ENCODE data around the gene ASIC2. TPM values are rescaled to one million over a fixed set of nuclear protein-coding genes. Genes with fewer than 3 reads are reported as not detected.

Gene ASIC2
- polyA plus RNA-seq, 6 donors from 2014 or later: not detected

- DNase-seq (no peak), ATAC-seq (ENCODE audit: low read depth in 2 of 2) (no peak)
- Mint-ChIP-seq H3K36me3 (no peaks in the 10 kb centered on the region), H3K4me1 (no peaks in the 10 kb centered on the region), H3K27ac (no peak overlapping the region), H3K27me3 (peaks cover 7 to 28% (median 17%) of the 10 kb centered on the region in 3 donors), H3K4me3 (no peak overlapping the region), H3K9me3 (no peaks in the 10 kb centered on the region)
Observed at GRCh38 chr17:33175562-33175961, 117.5 kb downstream of the ASIC2 start.

- H3K36me3 Mint-ChIP-seq: no peaks in the 10 kb centered on the region
- no peaks in the 10 kb centered on the region for H3K4me1 Mint-ChIP-seq
- no peak overlapping the region for H3K27ac Mint-ChIP-seq
- ATAC-seq (ENCODE audit: low read depth in 2 of 2) (no peak), DNase-seq (no peak)
- peaks cover 0 to 3% (median 0%) of the 10 kb centered on the region in 7 donors for H3K9me3 Mint-ChIP-seq
- H3K4me3 Mint-ChIP-seq: no peak overlapping the region
- peaks cover 11 to 31% (median 17%) of the 10 kb centered on the region in 3 donors for H3K27me3 Mint-ChIP-seq
Observed at GRCh38 chr17:33171931-33172330, 121.2 kb downstream of the ASIC2 start.

GRCh38 chr17:33169580-33170285 is 123.4 kb downstream of the ASIC2 start:
- ATAC-seq (ENCODE audit: low read depth in 2 of 2): no peak
- DNase-seq: no peak
- H3K4me3 Mint-ChIP-seq: no peak overlapping the region
- no peak overlapping the region for H3K27ac Mint-ChIP-seq
- H3K27me3 Mint-ChIP-seq: peaks cover 12 to 29% (median 15%) of the 10 kb centered on the region in 3 donors
- no peaks in the 10 kb centered on the region for H3K36me3 Mint-ChIP-seq
- peaks cover 0 to 4% (median 0%) of the 10 kb centered on the region in 7 donors for H3K9me3 Mint-ChIP-seq
- H3K4me1 Mint-ChIP-seq: no peaks in the 10 kb centered on the region

- peaks cover 13 to 36% (median 17%) of the 10 kb centered on the region in 3 donors for H3K27me3 Mint-ChIP-seq
- no peaks in the 10 kb centered on the region for H3K36me3 Mint-ChIP-seq
- H3K4me1 Mint-ChIP-seq: no peaks in the 10 kb centered on the region
- ATAC-seq (ENCODE audit: low read depth in 2 of 2) (no peak), DNase-seq (no peak)
- H3K27ac Mint-ChIP-seq: no peak overlapping the region
- peaks cover 0 to 4% (median 0%) of the 10 kb centered on the region in 7 donors for H3K9me3 Mint-ChIP-seq
- H3K4me3 Mint-ChIP-seq: no peak overlapping the region
Observed at GRCh38 chr17:33167736-33168135, 125.4 kb downstream of the ASIC2 start.

- DNase-seq (no peak), ATAC-seq (ENCODE audit: low read depth in 2 of 2) (no peak)
- H3K27me3 Mint-ChIP-seq: peaks cover 10 to 36% (median 17%) of the 10 kb centered on the region in 3 donors
- no peaks in the 10 kb centered on the region for H3K36me3 Mint-ChIP-seq
- H3K4me1 Mint-ChIP-seq: no peaks in the 10 kb centered on the region
- peaks cover 0 to 4% (median 0%) of the 10 kb centered on the region in 7 donors for H3K9me3 Mint-ChIP-seq
- no peak overlapping the region for H3K4me3 Mint-ChIP-seq
- H3K27ac Mint-ChIP-seq: no peak overlapping the region
Observed at GRCh38 chr17:33166472-33166871, 126.6 kb downstream of the ASIC2 start.

GRCh38 chr17:33164169-33164881 is 128.8 kb downstream of the ASIC2 start:
- Mint-ChIP-seq H3K4me3 (no peak overlapping the region), H3K9me3 (peaks cover 0 to 4% (median 0%) of the 10 kb centered on the region in 7 donors), H3K27ac (no peak overlapping the region), H3K4me1 (no peaks in the 10 kb centered on the region), H3K27me3 (peaks cover 10 to 31% (median 20%) of the 10 kb centered on the region in 3 donors), H3K36me3 (no peaks in the 10 kb centered on the region)
- ATAC-seq (ENCODE audit: low read depth in 2 of 2) (no peak), DNase-seq (no peak)

- Mint-ChIP-seq H3K27me3 (peaks cover 10 to 29% (median 20%) of the 10 kb centered on the region in 3 donors), H3K4me1 (no peaks in the 10 kb centered on the region), H3K27ac (no peak overlapping the region), H3K4me3 (no peak overlapping the region), H3K9me3 (peaks cover 0 to 4% (median 0%) of the 10 kb centered on the region in 7 donors), H3K36me3 (no peaks in the 10 kb centered on the region)
- ATAC-seq (ENCODE audit: low read depth in 2 of 2) (no peak), DNase-seq (no peak)
Observed at GRCh38 chr17:33163533-33164168, 129.4 kb downstream of the ASIC2 start.

- Mint-ChIP-seq H3K27me3 (peaks cover 6 to 17% (median 10%) of the 10 kb centered on the region in 3 donors), H3K4me1 (no peaks in the 10 kb centered on the region), H3K9me3 (peaks cover 0 to 11% (median 0%) of the 10 kb centered on the region in 7 donors), H3K4me3 (no peak overlapping the region), H3K27ac (peak overlapping the region in 1 of 6 donors; percentile 37), H3K36me3 (no peaks in the 10 kb centered on the region)
- no peak for DNase-seq
- ATAC-seq (ENCODE audit: low read depth in 2 of 2): no peak
Observed at GRCh38 chr17:33154869-33155455, 138.1 kb downstream of the ASIC2 start.

GRCh38 chr17:33152783-33153182 is 140.3 kb downstream of the ASIC2 start:
- peaks cover 0 to 8% (median 0%) of the 10 kb centered on the region in 7 donors for H3K9me3 Mint-ChIP-seq
- ATAC-seq (ENCODE audit: low read depth in 2 of 2) (no peak), DNase-seq (no peak)
- no peak overlapping the region for H3K27ac Mint-ChIP-seq
- H3K36me3 Mint-ChIP-seq: no peaks in the 10 kb centered on the region
- no peaks in the 10 kb centered on the region for H3K4me1 Mint-ChIP-seq
- H3K27me3 Mint-ChIP-seq: peaks cover 2 to 14% (median 12%) of the 10 kb centered on the region in 3 donors
- no peak overlapping the region for H3K4me3 Mint-ChIP-seq

- Mint-ChIP-seq H3K36me3 (no peaks in the 10 kb centered on the region), H3K4me1 (no peaks in the 10 kb centered on the region), H3K27me3 (peaks cover 6 to 17% (median 8%) of the 10 kb centered on the region in 3 donors), H3K9me3 (peaks cover 0 to 5% (median 0%) of the 10 kb centered on the region in 7 donors), H3K4me3 (no peak overlapping the region), H3K27ac (no peak overlapping the region)
- DNase-seq (no peak), ATAC-seq (ENCODE audit: low read depth in 2 of 2) (no peak)
Observed at GRCh38 chr17:33151565-33151964, 141.5 kb downstream of the ASIC2 start.

- no peaks in the 10 kb centered on the region for H3K4me1 Mint-ChIP-seq
- ATAC-seq (ENCODE audit: low read depth in 2 of 2) (no peak), DNase-seq (no peak)
- peaks cover 0 to 22% (median 12%) of the 10 kb centered on the region in 3 donors for H3K27me3 Mint-ChIP-seq
- peaks cover 0 to 6% (median 0%) of the 10 kb centered on the region in 7 donors for H3K9me3 Mint-ChIP-seq
- H3K27ac Mint-ChIP-seq: no peak overlapping the region
- H3K36me3 Mint-ChIP-seq: no peaks in the 10 kb centered on the region
- no peak overlapping the region for H3K4me3 Mint-ChIP-seq
Observed at GRCh38 chr17:33145941-33146340, 147.2 kb downstream of the ASIC2 start.

GRCh38 chr17:33144837-33145236 is 148.3 kb downstream of the ASIC2 start:
- Mint-ChIP-seq H3K27me3 (peaks cover 2 to 22% (median 12%) of the 10 kb centered on the region in 3 donors), H3K4me1 (no peaks in the 10 kb centered on the region), H3K9me3 (peaks cover 0 to 6% (median 0%) of the 10 kb centered on the region in 7 donors), H3K4me3 (no peak overlapping the region), H3K36me3 (no peaks in the 10 kb centered on the region), H3K27ac (no peak overlapping the region)
- no peak for ATAC-seq (ENCODE audit: low read depth in 2 of 2)
- no peak for DNase-seq

GRCh38 chr17:33142705-33143299 is 150.3 kb downstream of the ASIC2 start:
- Mint-ChIP-seq H3K36me3 (no peaks in the 10 kb centered on the region), H3K9me3 (peaks cover 0 to 6% (median 2%) of the 10 kb centered on the region in 7 donors), H3K4me3 (no peak overlapping the region), H3K27ac (peak overlapping the region in 2 of 6 donors; percentile 21 to 42), H3K27me3 (peaks cover 19 to 22% (median 19%) of the 10 kb centered on the region in 3 donors), H3K4me1 (no peaks in the 10 kb centered on the region)
- DNase-seq: no peak
- no peak for ATAC-seq (ENCODE audit: low read depth in 2 of 2)

All from naive B cell (primary cell).